CD4-positive, alpha-beta T cell treated with Interleukin-2 at 100 ng/mL for 4 hours (primary cell): ENCODE measurements around the gene SULF2.
A peak's percentile ranks its signal among the peaks of the same experiment; 100 is the strongest.

Experiments
- DNase-seq: peaks from one replicate; pipeline ENCODE4 v3.0.0-alpha.2; 2020; ENCODE audit warnings: low spot score

The SULF2 gene

DNA sequence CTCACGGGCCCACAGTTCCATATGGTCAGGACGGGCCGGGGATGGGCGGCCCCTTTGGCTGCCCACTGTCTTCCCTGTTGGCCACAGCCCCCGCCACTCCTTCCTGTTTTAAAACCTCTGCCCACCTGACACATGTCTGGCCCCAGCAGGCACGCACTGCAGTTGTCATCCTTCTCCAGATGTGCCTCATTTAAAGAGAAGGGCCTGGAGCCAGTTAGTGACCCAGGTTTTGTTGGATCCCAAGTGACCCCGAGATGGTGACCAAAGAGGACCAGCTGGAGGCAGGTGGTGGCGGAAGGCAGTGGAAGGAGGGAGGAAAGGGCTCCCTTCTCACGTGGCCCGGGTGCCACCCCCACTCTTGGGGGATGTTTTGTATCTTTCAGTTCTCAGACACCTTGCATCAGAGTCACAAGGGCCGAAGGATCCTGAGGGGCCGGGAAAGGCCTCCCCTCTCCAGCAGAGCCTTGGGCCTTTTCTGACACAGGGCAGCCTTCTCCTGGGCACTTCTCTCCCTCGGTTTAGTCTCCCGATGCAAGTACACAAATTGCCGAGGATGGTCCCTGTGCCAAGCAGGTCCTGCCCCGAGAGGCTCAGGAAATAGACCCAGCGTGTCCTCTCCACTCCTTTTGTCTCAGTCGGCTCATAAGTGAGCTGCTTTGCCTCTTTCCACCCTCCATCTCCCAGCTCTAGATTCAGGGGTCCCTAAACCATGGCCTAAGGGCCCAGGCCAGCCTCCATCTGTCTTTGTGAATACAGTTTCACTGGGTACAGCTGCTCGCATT, 117.6 kb downstream of the SULF2 start:
- DNase-seq: no peak

DNA sequence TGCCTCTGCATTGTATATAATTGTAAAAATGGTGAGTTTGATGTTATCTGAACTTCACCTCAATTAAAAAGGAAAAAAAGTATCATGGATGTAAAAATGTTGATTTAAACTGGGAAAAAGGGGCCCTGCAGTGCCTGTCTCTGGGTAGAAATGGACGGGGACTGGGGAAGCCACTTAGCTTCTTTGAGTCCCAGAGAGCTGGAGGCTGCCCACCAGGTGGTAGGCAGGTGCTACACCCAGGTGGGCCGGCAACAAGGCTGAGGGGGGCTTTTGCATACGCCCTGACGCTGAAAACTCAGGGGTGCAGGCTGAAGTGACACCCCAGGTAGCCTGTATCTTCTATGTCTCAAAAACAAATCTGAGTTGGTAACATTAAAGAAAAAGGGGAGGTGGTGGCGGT, 118.2 kb downstream of the SULF2 start:
- DNase-seq: no peak

DNA sequence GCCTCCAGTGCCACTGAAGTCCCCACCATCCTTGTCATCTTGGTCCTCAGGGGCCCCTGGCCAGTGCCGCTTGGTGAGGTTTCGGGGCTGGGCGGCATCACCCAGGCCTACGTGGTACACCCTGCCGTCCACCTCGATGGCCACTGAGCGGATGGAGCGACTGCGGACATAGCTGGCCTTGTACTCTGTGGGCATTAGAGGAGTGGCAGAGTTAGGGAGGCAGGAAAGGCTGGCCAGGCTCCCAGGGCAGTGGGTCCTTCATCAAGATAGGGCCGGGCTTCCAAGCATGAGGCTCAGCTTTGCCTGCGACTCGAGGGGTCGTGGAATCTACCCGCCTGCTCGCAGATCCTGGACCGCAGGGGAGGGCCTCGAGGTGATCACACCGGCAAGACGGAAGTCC, 119.0 kb downstream of the SULF2 start:
- no peak for DNase-seq

DNA sequence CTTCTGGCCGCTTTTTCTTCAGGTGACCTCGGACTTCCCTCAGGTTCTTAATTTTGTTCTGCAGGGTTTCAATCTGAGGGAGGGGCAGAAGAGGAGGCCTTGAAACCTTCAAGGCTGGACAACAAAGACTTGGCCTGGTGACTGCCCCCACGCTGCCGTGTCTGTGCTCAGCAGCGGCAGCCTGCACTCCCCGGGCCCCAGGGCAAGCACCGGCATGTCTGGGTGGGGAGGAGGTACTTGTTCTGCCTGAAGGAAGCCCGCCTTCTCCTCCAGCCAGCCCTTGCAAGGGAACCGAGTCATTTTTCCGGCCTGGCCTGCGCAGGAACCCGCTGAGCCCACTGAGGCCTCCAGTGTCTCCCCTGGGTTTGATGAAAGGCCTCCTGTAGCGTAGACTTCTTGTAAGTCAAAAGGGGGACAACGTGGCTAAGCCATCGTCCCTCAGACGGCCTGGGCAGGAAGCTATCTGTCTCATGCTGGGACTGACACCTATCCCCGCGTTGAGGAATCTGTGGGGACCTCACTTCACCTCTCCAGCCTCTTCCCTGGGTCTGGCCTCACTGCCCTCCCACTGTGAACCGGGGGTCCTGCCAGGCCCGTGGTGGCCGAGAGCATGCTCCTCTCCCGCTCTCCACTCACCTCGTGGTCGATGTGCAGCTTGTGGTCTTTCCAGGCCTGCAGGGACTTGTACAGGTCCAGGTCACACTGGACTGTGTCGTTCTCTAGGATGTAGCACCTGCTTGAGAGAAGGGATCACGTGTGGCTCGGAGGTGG, 119.9 kb downstream of the SULF2 start:
- DNase-seq: no peak

DNA sequence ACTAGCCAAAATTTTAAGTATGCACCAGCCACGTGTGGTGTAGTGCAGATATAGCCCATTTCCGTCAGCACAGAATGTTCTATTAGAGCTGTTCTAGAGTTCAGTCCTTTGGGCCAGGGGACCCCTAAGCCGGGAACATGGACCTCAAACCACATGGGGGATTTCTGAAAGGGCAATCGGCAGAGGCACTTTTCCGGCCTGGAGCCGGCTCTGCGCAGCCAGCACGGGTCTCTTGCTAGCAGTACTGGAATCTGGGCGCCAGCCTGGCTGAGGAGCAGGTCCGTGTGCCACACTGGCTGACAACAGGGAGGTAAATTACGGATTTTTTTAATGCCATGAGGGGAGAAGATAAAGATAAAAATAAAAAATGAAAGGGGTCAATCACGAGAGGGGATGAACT, 120.5 kb downstream of the SULF2 start:
- DNase-seq: no peak

DNA sequence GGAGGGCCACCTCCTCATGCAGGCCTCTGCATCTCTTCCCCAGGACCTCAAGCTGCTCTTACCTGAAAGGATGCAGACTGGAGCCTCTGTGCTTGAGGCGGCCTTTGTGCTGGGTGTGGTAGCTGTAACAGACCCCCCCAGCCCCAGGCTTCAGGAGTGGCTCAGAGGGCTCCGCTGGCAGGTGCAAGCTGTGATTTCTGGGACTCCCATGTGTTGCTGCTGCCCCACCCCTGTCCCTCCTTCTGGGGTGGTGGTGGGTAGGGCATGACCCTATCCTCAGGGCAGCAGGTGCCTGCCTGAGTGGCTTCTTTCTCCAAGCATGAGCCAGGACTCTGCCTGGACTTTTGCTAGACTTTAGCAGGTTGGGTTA, 121.2 kb downstream of the SULF2 start:
- no peak for DNase-seq

DNA sequence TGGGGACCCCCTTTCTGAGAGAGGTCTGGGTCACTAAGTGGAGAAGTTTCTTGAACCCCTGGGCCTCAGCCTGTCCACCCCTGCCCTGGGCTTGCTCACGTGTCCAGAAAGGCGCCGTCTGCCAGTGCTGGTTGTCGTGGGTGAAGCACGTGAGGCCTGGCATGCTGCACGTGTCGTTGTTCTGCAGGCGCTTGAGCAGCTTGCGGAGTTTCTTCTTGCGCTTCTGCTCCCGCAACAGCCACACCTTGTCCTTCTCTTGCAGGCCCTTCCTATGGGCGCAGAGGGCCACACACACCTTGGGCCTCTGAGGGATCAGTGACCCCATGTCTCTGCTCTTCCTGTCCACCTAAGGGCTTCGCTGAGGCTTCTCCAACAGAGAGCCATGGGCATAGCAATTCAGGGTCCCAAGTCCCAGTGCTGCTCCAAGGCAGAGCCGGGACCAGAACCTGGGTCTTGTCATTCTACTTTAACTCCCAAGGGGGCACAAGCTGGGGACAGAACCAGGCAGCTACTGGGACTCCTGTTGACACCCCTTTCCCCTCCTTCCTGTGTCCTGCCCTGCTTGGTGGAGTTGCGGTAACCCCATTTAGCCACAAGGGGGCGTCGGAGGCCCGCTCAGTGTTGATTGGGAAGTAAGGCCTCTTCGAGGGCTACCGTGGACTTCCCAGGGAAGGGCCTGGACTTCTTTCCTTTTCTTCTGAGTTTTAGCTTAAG, 121.8 kb downstream of the SULF2 start:
- DNase-seq: peak; percentile 74

DNA sequence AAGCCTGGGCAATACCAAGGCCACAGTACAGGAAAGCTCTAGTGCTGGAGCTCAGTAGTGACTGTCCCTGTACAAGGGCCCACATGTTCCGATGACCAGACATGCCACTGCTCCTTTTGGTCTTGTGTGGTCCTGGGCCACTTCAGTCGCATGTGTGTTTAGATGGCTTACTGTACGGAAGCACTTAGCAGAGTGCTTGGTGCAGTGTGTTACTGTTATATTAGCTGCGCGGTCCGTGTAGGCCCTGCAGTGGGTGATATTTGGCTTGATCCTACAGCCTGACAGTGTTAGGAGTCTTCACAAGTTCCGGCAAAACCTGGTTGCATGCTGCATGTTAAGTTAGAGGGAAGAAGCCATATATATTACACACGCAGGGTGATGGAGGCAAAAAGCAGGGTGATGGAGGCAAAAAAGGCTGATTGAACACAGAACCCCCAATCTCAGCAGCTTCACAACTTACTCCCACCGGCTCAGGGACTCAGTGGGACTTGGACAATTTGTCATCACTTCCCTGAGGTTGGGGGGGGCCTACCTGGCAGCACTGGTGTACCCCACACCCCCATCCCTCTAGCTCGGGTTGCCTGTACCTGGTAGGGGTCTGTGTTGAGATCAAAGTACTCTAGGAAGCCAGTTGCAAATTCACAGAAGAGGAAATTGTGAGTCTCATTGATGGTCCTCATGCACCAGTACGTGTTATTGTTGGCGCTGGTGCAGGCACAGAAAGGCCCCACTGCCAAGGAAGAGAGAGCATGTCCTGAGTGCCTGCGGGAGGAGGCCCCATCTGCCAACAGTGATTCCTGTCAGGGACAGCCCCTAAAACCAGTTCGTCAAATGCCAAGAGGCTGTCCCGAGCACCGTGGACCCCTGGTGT, 122.6 kb downstream of the SULF2 start:
- no peak for DNase-seq

DNA sequence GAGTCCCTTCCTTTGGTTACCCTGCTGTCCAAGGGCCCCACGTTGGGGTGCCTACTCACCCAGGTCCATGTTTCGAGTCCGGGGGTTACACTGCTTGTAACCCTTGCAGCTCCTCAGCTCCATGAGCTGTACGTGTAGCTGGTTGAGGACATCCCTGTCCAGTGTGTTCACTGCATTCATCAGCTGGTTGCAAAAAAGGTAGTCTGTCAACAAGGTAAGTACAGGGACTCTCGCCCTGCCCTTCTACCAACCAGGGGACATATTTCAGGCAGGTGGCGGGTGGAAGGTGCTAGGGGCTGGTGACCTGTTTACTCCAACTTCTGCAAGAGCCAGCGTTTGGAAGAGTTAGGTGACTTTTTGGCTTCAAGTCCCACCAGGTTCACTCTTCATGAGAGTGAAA, 123.6 kb downstream of the SULF2 start:
- no peak for DNase-seq

DNA sequence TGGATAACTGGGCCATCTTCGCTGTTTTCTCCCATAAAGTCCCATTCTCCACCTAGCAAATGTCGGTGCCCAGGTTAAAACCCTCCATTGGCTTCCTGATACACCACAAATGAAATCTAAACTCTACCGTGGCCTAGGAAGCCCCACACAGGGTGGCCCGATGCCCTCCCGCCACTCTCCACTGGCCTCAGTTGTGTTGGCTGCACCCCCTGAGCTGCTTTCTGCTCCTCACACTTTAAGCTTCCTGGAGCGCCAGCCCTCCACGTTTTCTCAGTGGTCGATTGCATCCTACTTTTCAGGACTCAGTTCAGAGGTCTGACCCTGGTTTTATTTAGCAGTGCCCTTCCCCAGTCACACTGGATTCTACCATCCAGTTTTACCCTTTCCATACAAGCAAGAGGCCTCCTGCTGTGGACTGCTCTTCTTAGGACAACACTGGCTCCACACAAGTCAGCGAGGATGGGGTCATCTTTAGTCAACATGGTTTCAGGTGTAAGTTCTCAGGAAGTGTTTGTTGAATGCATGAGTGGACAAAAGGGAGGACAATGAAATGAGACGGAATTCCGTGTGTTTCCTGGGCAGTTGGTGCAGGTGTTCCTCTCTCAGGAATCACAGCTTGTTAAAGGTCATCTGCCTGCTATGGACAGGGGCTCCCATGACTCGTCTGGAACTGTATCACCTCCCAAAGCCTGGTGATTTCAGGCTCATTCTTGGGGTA, 124.1 kb downstream of the SULF2 start:
- no peak for DNase-seq

DNA sequence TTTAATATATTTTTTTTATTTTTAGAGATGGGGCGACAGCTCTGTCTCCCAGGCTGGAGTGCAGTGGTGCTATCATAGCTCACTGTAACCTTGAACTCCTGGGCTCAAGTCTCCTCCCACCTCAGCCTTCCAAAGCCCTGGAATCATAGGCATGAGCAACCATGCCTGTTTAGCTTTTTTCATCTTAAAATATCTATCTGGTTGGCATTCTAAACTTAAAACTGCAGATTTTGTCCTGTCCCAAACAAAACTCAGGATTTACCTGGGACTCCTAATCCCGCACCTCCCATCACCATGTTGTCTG, 124.7 kb downstream of the SULF2 start:
- no peak for DNase-seq

DNA sequence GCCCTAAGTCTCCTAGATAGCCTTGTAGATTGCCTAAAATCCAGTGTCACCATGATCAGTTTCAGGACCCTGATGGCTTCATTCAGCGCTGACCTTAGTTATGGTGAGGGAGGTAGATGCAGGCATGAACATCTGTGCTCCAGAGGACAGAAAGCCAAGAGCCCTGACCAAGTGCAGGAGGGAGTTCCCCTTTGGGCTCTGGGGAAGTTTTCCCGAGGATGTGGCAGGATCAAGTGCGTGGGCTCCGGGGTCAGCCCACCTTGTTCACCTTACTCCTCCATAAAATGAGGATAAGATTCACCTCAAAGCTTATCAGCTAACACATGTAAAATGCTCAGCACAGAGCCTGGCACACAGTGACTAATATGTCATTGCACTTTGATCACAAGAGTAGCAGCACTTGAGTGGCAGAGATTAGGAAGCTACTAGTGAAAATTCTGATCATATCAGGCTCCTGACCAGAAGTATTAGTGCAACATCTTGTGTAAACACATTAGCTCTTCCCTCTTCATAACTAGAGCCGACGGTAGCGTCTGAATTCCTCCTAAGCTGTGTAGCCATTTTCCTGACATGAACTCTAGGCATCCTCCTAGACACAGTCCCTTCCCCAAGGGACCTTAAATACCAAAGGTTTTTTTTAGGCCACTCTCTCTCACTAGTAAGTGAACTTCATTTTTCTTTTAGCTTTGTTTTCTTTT, 125.2 kb downstream of the SULF2 start:
- no peak for DNase-seq

DNA sequence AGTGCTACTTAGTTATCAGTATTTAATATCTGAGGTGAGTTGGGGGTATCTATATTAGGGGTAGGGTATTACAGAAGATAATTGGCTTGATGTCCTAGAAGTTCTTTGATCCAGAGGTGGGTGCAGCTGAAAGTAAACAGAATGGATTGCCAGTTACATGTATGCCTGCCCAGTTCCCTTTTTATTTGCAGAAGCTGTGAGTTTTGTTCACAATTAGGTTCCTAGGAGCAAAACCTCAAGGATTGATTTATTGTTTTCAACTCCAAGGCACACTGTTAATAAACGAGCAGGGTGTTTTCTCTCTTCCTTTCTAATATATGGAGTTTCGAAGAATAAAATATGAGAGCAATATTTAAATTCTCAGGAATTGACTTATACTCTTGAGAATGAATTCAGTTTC, 129.0 kb downstream of the SULF2 start:
- DNase-seq: no peak

DNA sequence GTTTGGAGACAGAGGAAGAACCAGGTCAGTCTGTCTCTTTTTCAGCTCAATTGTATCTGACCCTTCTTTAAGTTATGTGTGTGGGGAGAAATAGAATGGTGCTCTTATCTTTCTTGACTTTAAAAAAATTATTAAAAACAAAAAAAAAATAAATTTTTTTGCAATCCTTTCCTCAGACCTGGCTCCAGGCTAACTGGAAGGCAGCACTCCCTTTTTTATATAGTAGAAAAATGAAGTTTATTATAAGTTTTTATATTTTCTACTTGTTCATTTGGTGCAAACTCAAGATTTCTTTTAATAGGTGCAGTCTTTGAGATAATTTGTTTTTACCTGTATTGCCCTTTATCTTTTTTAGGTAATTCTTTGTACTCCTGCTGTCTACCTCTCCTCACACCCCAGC, 129.6 kb downstream of the SULF2 start:
- no peak for DNase-seq

DNA sequence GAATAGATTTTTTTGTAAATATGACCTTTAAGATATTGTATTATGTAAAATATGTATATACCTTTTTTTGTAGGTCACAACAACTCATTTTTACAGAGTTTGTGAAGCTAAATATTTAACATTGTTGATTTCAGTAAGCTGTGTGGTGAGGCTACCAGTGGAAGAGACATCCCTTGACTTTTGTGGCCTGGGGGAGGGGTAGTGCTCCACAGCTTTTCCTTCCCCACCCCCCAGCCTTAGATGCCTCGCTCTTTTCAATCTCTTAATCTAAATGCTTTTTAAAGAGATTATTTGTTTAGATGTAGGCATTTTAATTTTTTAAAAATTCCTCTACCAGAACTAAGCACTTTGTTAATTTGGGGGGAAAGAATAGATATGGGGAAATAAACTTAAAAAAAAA, 130.9 kb downstream of the SULF2 start:
- DNase-seq: no peak

DNA sequence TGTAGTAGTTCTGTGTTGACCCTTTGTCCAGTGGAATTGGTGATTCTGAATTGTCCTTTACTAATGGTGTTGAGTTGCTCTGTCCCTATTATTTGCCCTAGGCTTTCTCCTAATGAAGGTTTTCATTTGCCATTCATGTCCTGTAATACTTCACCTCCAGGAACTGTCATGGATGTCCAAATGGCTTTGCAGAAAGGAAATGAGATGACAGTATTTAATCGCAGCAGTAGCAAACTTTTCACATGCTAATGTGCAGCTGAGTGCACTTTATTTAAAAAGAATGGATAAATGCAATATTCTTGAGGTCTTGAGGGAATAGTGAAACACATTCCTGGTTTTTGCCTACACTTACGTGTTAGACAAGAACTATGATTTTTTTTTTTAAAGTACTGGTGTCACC, 131.4 kb downstream of the SULF2 start:
- DNase-seq: no peak

DNA sequence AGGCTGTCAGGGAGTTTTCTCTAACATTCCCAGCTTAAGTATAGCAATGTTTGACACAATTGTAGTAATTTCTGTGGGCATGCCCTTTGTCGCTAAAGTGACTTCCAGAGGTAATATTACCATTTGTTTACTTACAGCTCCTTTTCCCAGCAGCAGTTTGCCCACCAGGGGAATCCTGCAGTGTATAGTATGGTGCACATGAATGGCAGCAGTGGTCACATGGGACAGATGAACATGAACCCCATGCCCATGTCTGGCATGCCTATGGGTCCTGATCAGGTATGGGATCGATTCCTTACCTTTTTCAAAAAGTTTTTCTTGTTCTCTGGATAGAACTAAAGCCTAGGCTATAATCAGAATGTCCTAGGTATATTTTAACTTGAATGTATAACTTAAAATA, 132.5 kb downstream of the SULF2 start:
- no peak for DNase-seq

DNA sequence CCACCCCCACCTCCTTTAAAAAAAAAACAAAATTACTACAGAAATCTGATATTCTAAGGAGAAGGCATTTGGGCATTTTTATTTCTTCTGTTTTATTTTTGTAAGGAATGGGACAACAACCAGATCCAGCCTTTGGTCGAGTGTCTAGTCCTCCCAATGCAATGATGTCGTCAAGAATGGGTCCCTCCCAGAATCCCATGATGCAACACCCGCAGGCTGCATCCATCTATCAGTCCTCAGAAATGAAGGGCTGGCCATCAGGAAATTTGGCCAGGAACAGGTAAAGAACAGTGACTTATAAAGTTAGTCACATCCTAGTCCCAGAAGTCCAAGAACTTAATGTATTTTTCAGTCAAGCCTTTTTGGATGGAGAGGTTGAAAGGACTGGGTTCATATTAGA, 133.0 kb downstream of the SULF2 start:
- no peak for DNase-seq

DNA sequence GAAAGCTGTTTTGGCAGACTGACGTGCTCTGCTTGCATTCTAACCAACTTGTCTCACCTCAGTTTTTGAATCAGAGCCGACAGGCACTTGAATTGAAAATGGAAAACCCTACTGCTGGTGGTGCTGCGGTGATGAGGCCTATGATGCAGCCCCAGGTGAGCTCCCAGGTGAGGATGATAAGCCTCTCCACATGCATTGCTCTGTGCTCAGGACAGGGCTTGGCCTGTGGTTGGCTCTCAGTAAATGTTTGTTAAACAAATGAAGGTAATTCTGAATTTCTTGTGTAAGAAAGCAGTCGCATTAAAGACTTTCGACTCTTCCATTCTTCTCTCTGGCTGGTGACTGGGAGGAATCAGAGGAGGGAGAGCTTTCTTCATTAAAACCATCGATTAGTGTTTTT, 136.3 kb downstream of the SULF2 start:
- no peak for DNase-seq

DNA sequence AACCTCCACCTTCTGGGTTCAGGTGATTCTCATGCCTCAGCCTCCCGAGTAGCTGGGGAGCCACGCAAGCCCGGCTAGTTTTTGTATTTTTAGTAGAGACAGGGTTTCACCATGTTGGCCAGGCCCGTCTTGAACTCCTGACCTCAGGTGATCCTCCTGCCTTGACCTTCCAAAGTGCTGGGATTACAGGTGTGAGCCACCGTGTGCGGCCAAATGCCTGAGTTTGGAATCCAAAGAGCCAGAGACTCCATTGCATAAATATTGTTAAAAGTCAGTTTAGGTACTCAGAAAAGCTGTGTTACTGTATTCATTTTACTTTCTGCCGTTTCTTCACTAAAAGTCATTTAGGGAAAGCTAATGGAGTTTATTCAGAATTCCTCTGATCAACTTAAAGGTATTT, 137.3 kb downstream of the SULF2 start:
- no peak for DNase-seq

DNA sequence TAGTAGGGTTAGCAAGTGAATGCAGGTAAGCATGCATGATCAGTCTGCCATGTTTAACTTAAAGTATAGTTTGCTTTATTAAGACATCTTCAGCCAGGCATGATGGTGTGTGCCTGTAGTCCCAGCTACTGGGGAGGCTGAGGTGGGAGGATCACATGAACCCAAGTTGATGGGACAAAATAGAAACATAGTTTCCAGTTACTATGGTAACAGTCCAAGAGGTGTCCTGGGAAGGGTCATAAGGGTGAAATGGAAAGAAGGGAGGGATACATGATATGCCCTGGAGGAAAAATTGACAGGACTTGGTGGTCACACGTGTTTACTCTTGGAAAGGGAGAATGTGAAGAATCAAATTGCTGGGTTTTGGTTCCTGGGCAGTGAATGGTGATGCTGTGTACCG, 139.6 kb downstream of the SULF2 start:
- DNase-seq: no peak
